K562 (cell line): ENCODE data around the gene SLC5A6. TPM values are rescaled to one million over a fixed set of nuclear protein-coding genes. Genes with fewer than 3 reads are reported as not detected.

Source experiments
- CEBPB ChIP-seq: fragments of 450-650 bp; IDR thresholded peaks from 2 replicates; pipeline ENCODE4 v1.6.1; 2016; ENCODE audit warnings: missing genetic modification characterization, missing compliant biosample characterization
- ELK3 ChIP-seq: fragments of 450-650 bp; formaldehyde crosslinking; IDR thresholded peaks from 2 replicates; pipeline ENCODE4 v1.4.0; 2020; ENCODE audit warnings: mild to moderate bottlenecking
- RREB1 ChIP-seq: fragments of 250-450 bp; sonication (Bioruptor Pico); IDR thresholded peaks from 2 replicates; pipeline ENCODE4 v1.4.0; 2020
- U2AF2 ChIP-seq: fragments of 200-400 bp; formaldehyde crosslinking; optimal IDR thresholded peaks from 2 replicates; pipeline ENCODE3; 2017; ENCODE audit warnings: low read depth, mild to moderate bottlenecking, low read length
- ZBTB40 ChIP-seq, 2 experiments: fragments of 450-650 bp in 1 of 2; sonication (generic) in 1 of 2; formaldehyde crosslinking in 1 of 2; IDR thresholded peaks; 2 replicates each; pipeline versions ENCODE4 v1.7.1 to v1.9.0; 2016 to 2022; ENCODE audit warnings: inconsistent platforms in 1 of 2, mild to moderate bottlenecking in 1 of 2, missing genetic modification reagents in 1 of 2
- ZNF197 ChIP-seq: fragments of 200-800 bp; sonication (Bioruptor generic); IDR thresholded peaks from 2 replicates; pipeline ENCODE4 v1.6.1; 2016; ENCODE audit warnings: low read depth, missing genetic modification characterization, missing compliant biosample characterization
- polyA plus RNA-seq, 8 experiments: library from polyadenylated mRNA; depleted of rRNA in 4 of 8; stranded (reverse) in 5 of 8; unstranded in 3 of 8; fragments of >200 nt; fragmentation: Nextera tagmentation in 2 of 8; fragmentation: Illumina TruSeq in 1 of 8; extraction: Ambion mirVana in 2 of 8; extraction: Trizol in 1 of 8; gene quantifications; 2 replicates each; pipeline versions ENCODE4 v1.2.1 to v1.2.3, GENCODE V29; 2011 to 2014; ENCODE audit warnings: inconsistent platforms in 1 of 8, missing spikeins in 1 of 8
- total RNA-seq, 7 experiments: library from RNA; depleted of rRNA in 6 of 7; stranded (reverse); fragments of >200 nt in 6 of 7; fragmentation: Illumina TruSeq in 2 of 7; extraction: Trizol in 2 of 7; gene quantifications; 2 replicates each; pipeline versions ENCODE4 v1.2.1 to v1.2.3, GENCODE V29; 2011 to 2021; ENCODE audit warnings: low replicate concordance in 1 of 7

Gene SLC5A6
- total and polyA plus RNA-seq, 9 of the 15 experiments (the other 6 are each of a cell fraction or from before 2014, with no cell fraction given): 32.6 to 137 (median 107) TPM

- TF ChIP-seq ZBTB40 (IDR thresholded peaks at IDR 0.05): peak; percentile 48; the same call in 1 of the 2 replicates
- TF ChIP-seq ZBTB40 (CRISPR knock-in tag; IDR thresholded peaks at IDR 0.05): no peak
- no peak for TF ChIP-seq ELK3 (CRISPR knock-in tag)
- TF ChIP-seq ZNF197 (CRISPR knock-in tag): no peak
- no peak for TF ChIP-seq CEBPB
- no peak for TF ChIP-seq U2AF2
- TF ChIP-seq RREB1 (CRISPR knock-in tag): no peak
Measured at GRCh38 chr2:27217173-27218121, 5.4 kb upstream of the SLC5A6 start, which contains the start of gene CAD (continued).
